Activated naive CD8-positive, alpha-beta T cell treated with anti-CD3 and anti-CD28 coated beads for 36 hours (primary cell): Measurements from ENCODE around the gene KRTAP22-2. TPM values are rescaled to one million over a fixed set of nuclear protein-coding genes. Genes with fewer than 3 reads are reported as not detected.

Experiments used
- DNase-seq: peaks from one replicate; pipeline ENCODE4 v3.0.0; 2021
- H3K27ac Mint-ChIP-seq: one replicate; pipeline ENCODE4 v1.8.0; 2022; ENCODE audit warnings: mild to moderate bottlenecking, moderate library complexity, mixed read lengths
- H3K27me3 Mint-ChIP-seq: one replicate; pipeline ENCODE4 v1.8.0; 2022; ENCODE audit warnings: mild to moderate bottlenecking, mixed read lengths
- H3K36me3 Mint-ChIP-seq: one replicate; pipeline ENCODE4 v1.8.0; 2021; ENCODE audit warnings: mild to moderate bottlenecking, mixed read lengths
- H3K4me1 Mint-ChIP-seq: one replicate; pipeline ENCODE4 v1.8.0; 2021; ENCODE audit warnings: mixed read lengths
- H3K4me3 Mint-ChIP-seq: one replicate; pipeline ENCODE4 v1.8.0; 2022; ENCODE audit warnings: mild to moderate bottlenecking, moderate library complexity, mixed read lengths
- H3K9me3 Mint-ChIP-seq: one replicate; pipeline ENCODE4 v1.8.0; 2022; ENCODE audit warnings: mixed read lengths
- total RNA-seq, 2 experiments: library from RNA; stranded (reverse); gene quantifications; one replicate each; pipeline ENCODE4 v1.2.3, GENCODE V29; 2021

The KRTAP22-2 gene
- total RNA-seq, 2 experiments from 2014 or later, result not detected

DNA sequence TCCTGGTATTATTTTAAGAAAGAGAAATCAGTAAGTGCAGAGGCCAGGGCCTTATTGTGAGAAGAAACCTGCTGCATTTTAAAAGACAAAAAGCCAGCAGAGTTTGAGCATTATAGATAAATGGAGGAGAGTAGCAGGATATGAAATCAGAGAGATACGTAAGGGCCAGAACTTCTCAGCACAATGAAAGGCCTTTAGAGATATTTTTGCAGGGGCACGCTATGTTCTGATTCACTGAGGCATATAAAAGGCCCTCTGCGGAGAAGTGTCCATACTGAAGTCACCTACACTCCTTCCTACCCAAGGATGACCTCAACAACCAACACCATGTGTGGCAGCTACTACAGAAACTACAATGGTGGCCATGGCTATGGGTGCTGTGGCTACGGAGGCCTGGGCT is 1.9 kb upstream of the KRTAP22-2 start, which contains the start of gene KRTAP6-3:
Gene KRTAP6-3 (plus strand): TSS at position 301 of the 400 bp plus-strand sequence. CDS start 6 bp downstream, at position 307.
- no peaks in the 10 kb centered on the region for H3K27me3 Mint-ChIP-seq
- H3K4me1 Mint-ChIP-seq, result peaks cover 2% of the 10 kb centered on the region
- no peak within 1 kb of the TSS for H3K4me3 Mint-ChIP-seq
- H3K9me3 Mint-ChIP-seq, result no peaks in the 10 kb centered on the region
- DNase-seq, result no peak
- no peak within 1 kb of the TSS for H3K27ac Mint-ChIP-seq
- H3K36me3 Mint-ChIP-seq, result no peaks in the 10 kb centered on the region

DNA sequence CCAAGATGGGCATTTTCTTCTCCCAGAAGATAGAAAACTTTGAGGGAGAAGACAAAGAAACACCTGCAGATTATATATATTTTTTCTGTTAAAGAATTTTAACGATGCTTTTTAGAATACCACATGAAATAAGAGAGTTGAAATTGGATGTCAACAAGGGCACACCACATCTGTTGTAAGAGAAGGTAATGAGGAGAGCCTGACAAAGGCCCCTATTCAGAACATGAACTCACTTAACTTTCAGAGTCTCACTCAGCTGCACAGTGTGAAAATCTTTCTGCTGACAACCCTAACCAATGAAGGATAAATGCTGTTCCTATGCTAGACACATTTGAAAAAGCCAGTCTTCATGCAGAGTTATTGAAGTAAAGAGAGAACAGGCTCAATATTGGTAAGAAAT is 7.3 kb downstream of the KRTAP22-2 start:
- no peak for DNase-seq
- H3K36me3 Mint-ChIP-seq, result no peaks in the 10 kb centered on the region
- no peak overlapping the region for H3K27ac Mint-ChIP-seq
- H3K9me3 Mint-ChIP-seq, result peaks cover 1% of the 10 kb centered on the region
- no peaks in the 10 kb centered on the region for H3K4me1 Mint-ChIP-seq
- H3K27me3 Mint-ChIP-seq, result peaks cover 4% of the 10 kb centered on the region
- H3K4me3 Mint-ChIP-seq, result no peak overlapping the region

DNA sequence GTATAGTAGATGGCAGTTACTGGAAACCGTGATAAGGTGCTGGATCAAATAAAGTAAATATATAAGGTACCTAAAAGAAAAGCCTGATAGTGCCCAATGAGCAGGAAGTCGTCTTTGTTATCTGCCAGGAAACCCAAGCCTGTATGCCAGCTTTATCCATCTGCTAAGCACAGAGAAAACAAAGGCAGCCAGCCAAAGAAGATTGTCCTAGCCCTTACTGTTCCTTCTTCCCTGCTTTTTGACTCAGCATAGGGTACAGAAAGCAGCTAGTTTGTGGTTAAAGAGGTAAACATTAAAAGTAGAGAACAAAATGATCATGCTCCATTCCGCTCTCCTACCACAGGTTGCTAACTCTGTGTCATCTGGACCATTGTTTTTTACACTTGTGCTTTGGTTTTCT is 10.1 kb downstream of the KRTAP22-2 start:
- no peaks in the 10 kb centered on the region for H3K36me3 Mint-ChIP-seq
- peaks cover 7% of the 10 kb centered on the region for H3K27me3 Mint-ChIP-seq
- no peaks in the 10 kb centered on the region for H3K4me1 Mint-ChIP-seq
- H3K4me3 Mint-ChIP-seq, result no peak overlapping the region
- peaks cover 1% of the 10 kb centered on the region for H3K9me3 Mint-ChIP-seq
- no peak for DNase-seq
- H3K27ac Mint-ChIP-seq, result no peak overlapping the region

DNA sequence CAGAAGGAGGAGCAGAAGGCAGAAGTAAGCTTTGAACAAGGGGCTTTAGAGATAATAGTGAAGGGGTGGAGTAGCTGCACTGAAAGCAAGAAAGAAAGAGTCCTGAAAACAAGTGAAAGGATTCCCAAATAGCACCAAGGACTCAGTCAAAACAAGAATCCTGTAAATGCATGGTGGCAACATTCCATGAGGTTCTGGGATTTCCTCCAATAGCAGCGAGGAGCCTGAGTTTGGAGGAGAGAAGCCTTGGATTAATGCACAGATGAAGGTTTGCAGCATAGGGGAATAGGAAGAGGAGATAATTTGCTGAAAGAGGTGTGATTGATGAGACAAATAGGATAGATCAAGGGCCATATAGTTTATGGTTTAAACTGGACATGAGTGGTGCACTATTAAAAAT is 10.9 kb downstream of the KRTAP22-2 start:
- Mint-ChIP-seq H3K4me1 (no peaks in the 10 kb centered on the region), H3K36me3 (no peaks in the 10 kb centered on the region), H3K27me3 (peaks cover 3% of the 10 kb centered on the region), H3K4me3 (no peak overlapping the region), H3K9me3 (peaks cover 1% of the 10 kb centered on the region), H3K27ac (no peak overlapping the region)
- DNase-seq, result no peak

DNA sequence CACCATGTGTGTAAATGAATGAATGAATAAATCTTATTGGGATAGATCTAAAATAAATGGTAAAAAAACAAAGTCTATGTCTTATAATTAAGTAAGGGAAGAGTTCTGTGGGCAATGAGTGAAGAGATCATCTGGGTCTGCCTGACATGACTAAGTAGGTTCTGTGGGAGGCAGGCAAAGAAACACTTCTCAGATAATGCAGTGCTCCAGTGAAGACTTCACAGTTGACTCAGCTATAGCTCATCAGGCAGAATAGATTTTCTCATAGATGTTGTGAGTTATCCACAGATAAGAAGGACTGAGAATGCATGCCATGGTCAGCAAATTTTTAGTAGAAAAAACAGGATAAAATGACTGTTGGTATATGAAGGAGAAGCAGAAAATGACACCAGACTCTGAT is 12.4 kb downstream of the KRTAP22-2 start:
- no peaks in the 10 kb centered on the region for H3K36me3 Mint-ChIP-seq
- DNase-seq, result no peak
- H3K9me3 Mint-ChIP-seq, result no peaks in the 10 kb centered on the region
- no peak overlapping the region for H3K27ac Mint-ChIP-seq
- H3K27me3 Mint-ChIP-seq, result peaks cover 3% of the 10 kb centered on the region
- H3K4me1 Mint-ChIP-seq, result no peaks in the 10 kb centered on the region
- H3K4me3 Mint-ChIP-seq, result no peak overlapping the region

DNA sequence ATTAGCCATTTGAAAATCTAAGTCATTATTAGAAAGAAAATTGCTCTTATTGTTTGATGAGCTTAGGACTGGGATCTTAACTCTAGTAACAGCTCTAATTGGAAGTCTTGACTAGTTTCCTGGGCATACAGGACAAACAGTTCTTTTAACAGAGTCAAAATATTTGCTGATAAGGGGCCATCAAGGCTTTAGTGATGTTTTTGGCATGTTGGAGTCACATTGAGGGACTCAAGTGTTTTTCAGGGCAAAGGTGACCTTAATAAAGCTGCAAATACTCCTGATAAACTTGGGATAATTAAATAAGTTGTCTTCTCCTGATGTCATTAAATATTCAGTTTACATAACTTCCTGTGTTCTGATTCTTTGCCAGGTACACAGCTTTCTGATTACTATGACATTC is 22.6 kb downstream of the KRTAP22-2 start:
- H3K9me3 Mint-ChIP-seq, result no peaks in the 10 kb centered on the region
- H3K4me3 Mint-ChIP-seq, result no peak overlapping the region
- no peaks in the 10 kb centered on the region for H3K27me3 Mint-ChIP-seq
- DNase-seq, result no peak
- no peaks in the 10 kb centered on the region for H3K36me3 Mint-ChIP-seq
- H3K4me1 Mint-ChIP-seq, result no peaks in the 10 kb centered on the region
- H3K27ac Mint-ChIP-seq, result no peak overlapping the region

DNA sequence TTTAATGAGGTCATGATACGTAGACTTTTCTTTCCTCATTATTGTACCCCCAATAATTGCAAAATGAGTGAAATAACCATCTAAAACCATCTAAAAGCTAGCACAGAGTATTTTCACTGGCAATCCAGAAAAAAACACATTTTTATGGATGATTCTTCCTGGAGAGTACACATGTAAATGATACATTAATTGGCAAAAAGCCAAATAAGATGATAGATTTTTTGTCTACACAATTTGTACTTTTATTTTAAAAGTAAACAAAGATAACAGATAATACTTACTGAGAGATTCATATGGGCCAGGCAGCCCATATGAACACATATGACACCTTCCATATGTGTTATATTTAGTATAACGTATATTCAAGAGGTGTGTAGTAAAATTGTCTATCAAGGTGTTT is 26.6 kb downstream of the KRTAP22-2 start:
- H3K4me1 Mint-ChIP-seq, result no peaks in the 10 kb centered on the region
- DNase-seq, result no peak
- H3K9me3 Mint-ChIP-seq, result no peaks in the 10 kb centered on the region
- H3K27ac Mint-ChIP-seq, result no peak overlapping the region
- H3K36me3 Mint-ChIP-seq, result no peaks in the 10 kb centered on the region
- no peaks in the 10 kb centered on the region for H3K27me3 Mint-ChIP-seq
- no peak overlapping the region for H3K4me3 Mint-ChIP-seq

DNA sequence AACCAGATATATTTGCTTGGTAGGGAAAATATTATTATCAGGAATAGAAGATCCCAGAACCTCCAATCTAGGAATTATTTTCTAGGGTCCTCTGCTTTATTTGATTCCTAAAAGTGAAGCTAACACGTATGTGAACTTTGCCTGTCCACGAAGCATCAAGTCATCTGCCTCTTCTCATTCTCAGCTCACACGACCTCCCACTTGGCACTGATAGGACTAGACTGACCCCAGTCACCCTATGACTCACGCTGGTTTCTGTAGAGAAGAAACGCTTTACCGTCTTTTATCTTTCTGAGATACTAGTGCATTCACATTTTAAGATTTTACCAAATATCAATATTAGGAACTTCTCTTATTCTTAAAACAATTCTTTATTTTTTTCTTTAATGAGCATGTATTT is 27.1 kb downstream of the KRTAP22-2 start:
- no peaks in the 10 kb centered on the region for H3K36me3 Mint-ChIP-seq
- H3K27me3 Mint-ChIP-seq, result no peaks in the 10 kb centered on the region

DNA sequence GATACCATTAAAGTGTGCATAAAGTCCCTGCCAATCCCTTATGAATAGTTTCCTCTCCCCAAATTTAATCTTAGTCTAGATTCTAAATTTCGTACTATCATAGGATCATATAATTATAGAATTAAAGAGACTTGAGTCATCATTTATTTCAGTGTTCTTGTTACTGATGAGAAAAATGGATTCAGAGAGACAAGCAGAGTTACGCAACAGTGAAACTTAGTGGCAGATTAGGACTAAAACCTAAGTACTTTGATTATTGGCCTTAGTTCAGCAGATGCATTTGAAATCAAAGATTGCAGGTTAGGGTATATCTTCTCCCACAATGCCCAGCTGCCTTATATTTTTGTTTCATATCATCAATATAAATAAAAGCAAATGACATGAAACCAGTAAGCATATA is 28.2 kb downstream of the KRTAP22-2 start:
- H3K4me1 Mint-ChIP-seq, result no peaks in the 10 kb centered on the region
- no peak for DNase-seq
- H3K27ac Mint-ChIP-seq, result no peak overlapping the region
- no peak overlapping the region for H3K4me3 Mint-ChIP-seq
- H3K27me3 Mint-ChIP-seq, result no peaks in the 10 kb centered on the region
- H3K36me3 Mint-ChIP-seq, result no peaks in the 10 kb centered on the region
- no peaks in the 10 kb centered on the region for H3K9me3 Mint-ChIP-seq

More for the DNA sequence above, 27.1 kb downstream of the KRTAP22-2 start:
- H3K9me3 Mint-ChIP-seq, result no peaks in the 10 kb centered on the region
- DNase-seq, result no peak
- no peak overlapping the region for H3K27ac Mint-ChIP-seq
- no peaks in the 10 kb centered on the region for H3K4me1 Mint-ChIP-seq
- no peak overlapping the region for H3K4me3 Mint-ChIP-seq

DNA sequence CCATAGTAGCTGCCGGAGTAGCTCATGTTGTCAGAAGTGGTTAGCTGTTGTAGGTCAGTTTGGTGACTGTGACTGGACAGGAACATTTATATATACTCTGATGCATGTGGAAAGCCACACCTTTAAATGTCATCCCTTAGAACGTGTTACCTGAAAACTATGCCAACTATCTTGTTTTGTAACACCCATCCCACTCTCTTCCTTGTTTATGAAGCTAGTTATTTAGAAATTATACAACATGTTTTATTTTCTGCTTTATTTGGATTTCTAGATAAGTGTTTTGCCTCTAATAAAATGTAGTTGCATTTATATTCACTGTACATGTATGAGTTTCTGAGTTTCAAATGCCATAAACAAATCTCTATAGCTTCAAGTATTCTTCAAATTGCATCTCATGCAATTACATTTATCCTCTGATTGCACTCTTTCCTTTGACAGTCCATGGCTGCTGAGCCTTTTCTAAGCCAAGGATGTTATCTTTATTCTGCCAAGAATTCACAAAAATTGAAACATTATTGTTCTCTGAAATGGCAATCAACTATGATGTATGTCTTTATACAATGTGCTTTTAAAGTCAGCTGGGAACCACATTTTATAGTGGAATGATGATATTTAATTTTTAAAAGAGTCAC is 28.8 kb downstream of the KRTAP22-2 start, which contains the start of gene KRTAP19-7:
Gene KRTAP19-7 (minus strand): TSS at position 51 of the 632 bp plus-strand sequence. CDS start 25 bp downstream, at position 26.
- Mint-ChIP-seq H3K4me1 (no peaks in the 10 kb centered on the region), H3K9me3 (no peaks in the 10 kb centered on the region), H3K27ac (no peak within 1 kb of the TSS), H3K4me3 (no peak within 1 kb of the TSS), H3K27me3 (no peaks in the 10 kb centered on the region), H3K36me3 (no peaks in the 10 kb centered on the region)
- no peak for DNase-seq

DNA sequence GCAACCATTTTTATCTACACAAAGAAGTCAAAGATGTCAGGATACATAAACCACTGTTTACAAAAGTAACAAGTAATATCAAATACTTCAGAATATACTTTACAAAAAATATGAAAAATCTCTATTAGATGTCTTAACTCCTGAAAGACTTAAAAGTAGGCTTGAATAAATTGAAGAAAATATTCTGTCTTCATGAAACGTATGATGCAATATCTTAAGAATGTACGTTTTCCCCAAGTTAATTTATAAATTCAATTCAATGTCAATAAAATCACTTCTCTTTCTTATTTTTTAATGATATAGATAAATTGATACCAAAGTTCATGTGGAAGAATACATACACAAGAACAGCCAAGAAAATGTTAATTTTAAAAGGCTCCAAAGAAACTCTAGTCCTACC is 35.1 kb downstream of the KRTAP22-2 start:
- Mint-ChIP-seq H3K27ac (no peak overlapping the region), H3K4me1 (no peaks in the 10 kb centered on the region), H3K4me3 (no peak overlapping the region), H3K36me3 (no peaks in the 10 kb centered on the region), H3K9me3 (peaks cover 5% of the 10 kb centered on the region), H3K27me3 (no peaks in the 10 kb centered on the region)
- no peak for DNase-seq

DNA sequence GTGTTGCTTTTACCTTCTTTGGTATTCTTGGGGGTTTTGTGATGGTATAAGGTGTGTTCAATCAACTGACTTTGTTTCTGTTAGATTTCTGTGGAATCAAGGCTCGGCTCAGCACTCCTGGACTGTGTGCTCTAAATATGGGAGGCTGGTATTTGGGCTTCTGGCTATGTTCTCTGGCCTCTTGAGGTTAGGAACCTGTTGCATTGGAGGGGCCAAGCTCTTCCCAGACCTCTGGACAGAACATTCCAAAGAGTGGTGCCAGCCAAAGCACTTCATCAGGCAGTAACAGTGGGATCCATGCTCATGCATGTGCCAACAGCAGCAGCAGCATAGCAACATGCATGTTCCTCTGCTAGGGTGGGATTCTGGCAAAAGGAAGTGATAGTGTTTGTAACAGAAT is 37.4 kb downstream of the KRTAP22-2 start:
- Mint-ChIP-seq H3K9me3 (peaks cover 5% of the 10 kb centered on the region), H3K27me3 (no peaks in the 10 kb centered on the region), H3K27ac (no peak overlapping the region), H3K36me3 (no peaks in the 10 kb centered on the region), H3K4me3 (no peak overlapping the region), H3K4me1 (no peaks in the 10 kb centered on the region)
- DNase-seq, result no peak

DNA sequence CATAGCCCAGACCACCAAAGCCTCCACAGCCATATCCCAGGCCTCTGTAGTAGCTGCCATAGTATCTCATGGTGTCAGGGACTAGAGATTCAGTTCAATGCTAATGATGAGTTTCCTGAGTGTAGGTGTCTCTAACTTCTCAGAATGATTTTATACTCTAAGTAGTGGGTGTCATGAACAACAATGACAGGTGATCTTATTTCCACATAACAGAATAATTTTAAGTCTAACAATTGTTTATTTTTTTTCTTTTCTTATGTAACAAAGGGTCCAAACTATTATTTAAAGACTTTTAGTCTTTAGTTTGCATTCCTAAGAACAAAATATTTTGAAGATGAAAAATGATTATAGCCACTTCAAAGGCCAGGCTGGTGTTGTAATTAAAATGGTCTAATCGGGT is 48.4 kb downstream of the KRTAP22-2 start, which contains the start of gene KRTAP19-6:
Gene KRTAP19-6 (minus strand): TSS at position 101 of the 400 bp plus-strand sequence. CDS start 31 bp downstream, at position 70.
- peaks cover 7% of the 10 kb centered on the region for H3K9me3 Mint-ChIP-seq
- H3K4me3 Mint-ChIP-seq, result no peak within 1 kb of the TSS
- H3K36me3 Mint-ChIP-seq, result no peaks in the 10 kb centered on the region
- no peak for DNase-seq
- no peaks in the 10 kb centered on the region for H3K4me1 Mint-ChIP-seq
- H3K27me3 Mint-ChIP-seq, result no peaks in the 10 kb centered on the region
- no peak within 1 kb of the TSS for H3K27ac Mint-ChIP-seq
